Gastrocnemius medialis (tissue), 4 donors: Measurements from ENCODE around the gene DHH.

Experiments
- CTCF ChIP-seq, 5 experiments: fragments of 450-650 bp in 3 of 5; fragments of 200-600 bp in 2 of 5; sonication (generic) in 2 of 5; IDR thresholded peaks in 4 of 5; conservative IDR thresholded peaks in 1 of 5; 1 replicate in 4 of 5; 2 replicates in 1 of 5; pipeline ENCODE4 v1.5.1; 2016 to 2019; ENCODE audit warnings: antibody characterized with exemption in 5 of 5, mild to moderate bottlenecking in 3 of 5, moderate library complexity in 3 of 5
- POLR2A ChIP-seq, 2 donors: fragments of 450-650 bp; IDR thresholded peaks; one replicate each; pipeline ENCODE4 v1.6.1; 2017; ENCODE audit warnings: antibody characterized with exemption in 2 of 2, mild to moderate bottlenecking in 2 of 2, moderate library complexity in 2 of 2

GRCh38 chr12:49066120-49066519, 28.5 kb downstream of the DHH start:
- no peak for TF ChIP-seq POLR2A (IDR thresholded peaks at IDR 0.05)
- no peak for TF ChIP-seq CTCF (IDR thresholded peaks at IDR 0.05 in 4 of 5, conservative IDR thresholded peaks at IDR 0.05 in 1 of 5)
